ENCODE data around the gene FITM1. TPM values are rescaled to one million over a fixed set of nuclear protein-coding genes. Genes with fewer than 3 reads are reported as not detected.

Gene FITM1
- total and polyA plus RNA-seq, 2 experiments from 2014 or later: 0.53 TPM; not detected in 1

- Histone ChIP-seq H3K4me1 (ENCODE audit: insufficient read depth) (no peaks in the 10 kb centered on the region), H2AFZ (no peak overlapping the region), H3K4me3 (no peak overlapping the region), H4K20me1 (replicated peaks; ENCODE audit: insufficient read depth) (peaks cover 7% of the 10 kb centered on the region; the same call in 1 of the 2 replicates), H3K4me2 (no peak overlapping the region), H3K27ac (ENCODE audit: low read depth) (no peak overlapping the region), H3F3A (replicated peaks; ENCODE audit: low read depth) (peaks cover under 1% of the 10 kb centered on the region; the same call in 1 of the 2 replicates), H3K79me2 (replicated peaks; ENCODE audit: insufficient read depth) (no peaks in the 10 kb centered on the region), H3K27me3 (ENCODE audit: insufficient read depth) (no peaks in the 10 kb centered on the region), H3K36me3 (ENCODE audit: insufficient read depth) (peaks cover 26% of the 10 kb centered on the region; the same call in 1 of the 2 replicates), H3K9me2 (ENCODE audit: insufficient read depth) (no peaks in the 10 kb centered on the region)
- Mint-ChIP-seq H3K36me3 (ENCODE audit: low read depth) (peaks cover 79% of the 10 kb centered on the region), H3K27ac (no peak overlapping the region), H3K4me1 (no peaks in the 10 kb centered on the region), H3K4me3 (no peak overlapping the region), H3K9me3 (no peaks in the 10 kb centered on the region; the same call in 2 of the 3 replicates), H3K27me3 (ENCODE audit: insufficient read depth, low read depth, poor library complexity) (no peaks in the 10 kb centered on the region)
- ATAC-seq: no peak
- no peak for DNase-seq (ENCODE audit: low spot score)
- TF ChIP-seq EZH2 (IDR thresholded peaks at IDR 0.05; ENCODE audit: low read depth, unreplicated experiment) (no peak), CTCF (conservative IDR thresholded peaks at IDR 0.05; ENCODE audit: low read depth in 2 of 2) (no peak), EZH2phosphoT487 (IDR thresholded peaks at IDR 0.05; ENCODE audit: unreplicated experiment) (no peak), ZNF331 (CRISPR knock-in tag; IDR thresholded peaks at IDR 0.05; ENCODE audit: low read depth) (no peak), POLR2AphosphoS5 (IDR thresholded peaks at IDR 0.05; ENCODE audit: low read depth) (no peak), CREB1 (CRISPR knock-in tag; IDR thresholded peaks at IDR 0.05; ENCODE audit: low read depth) (no peak), REST (IDR thresholded peaks at IDR 0.05; ENCODE audit: unreplicated experiment) (no peak), STAT1 (IDR thresholded peaks at IDR 0.05; ENCODE audit: unreplicated experiment) (no peak), JUNB (IDR thresholded peaks at IDR 0.05; ENCODE audit: unreplicated experiment) (no peak), ETS1 (IDR thresholded peaks at IDR 0.05) (no peak), NANOG (IDR thresholded peaks at IDR 0.05; ENCODE audit: borderline replicate concordance) (no peak), ZNF114 (CRISPR knock-in tag; IDR thresholded peaks at IDR 0.05) (no peak), ZNF462 (CRISPR knock-in tag; IDR thresholded peaks at IDR 0.05) (no peak)
Observed at GRCh38 chr14:24155100-24155499, 24.6 kb downstream of the FITM1 start.
